Keratinocyte (primary cell): ENCODE results near the gene SRGAP3. TPM values are rescaled to one million over a fixed set of nuclear protein-coding genes. Genes with fewer than 3 reads are reported as not detected.

Experiments used
- DNase-seq: peaks from one replicate; pipeline ENCODE4 v3.0.0-alpha.2; 2011; ENCODE audit warnings: low read depth, missing footprints, low spot score
- FAIRE-seq: peaks from 2 replicates; lab custom pipeline; 2011; peaks lifted over from hg19 to GRCh38; lab: Jason Lieb, UNC
- H2AFZ ChIP-seq: 2 replicates; pipeline ENCODE4 v1.6.0; 2012; ENCODE audit warnings: low read length, control low read depth, inconsistent platforms; ENCODE audit not compliant: control insufficient read depth
- H3K27ac ChIP-seq: 2 replicates; pipeline ENCODE4 v1.5.1; 2011; ENCODE audit warnings: low read length; ENCODE audit not compliant: control insufficient read depth, insufficient read depth
- H3K27me3 ChIP-seq: 3 replicates; pipeline ENCODE4 v1.6.0; 2011; ENCODE audit warnings: low read length; ENCODE audit not compliant: control insufficient read depth, insufficient read depth; ENCODE audit errors: extremely low read depth
- H3K36me3 ChIP-seq, 2 experiments: 2 replicates in 1 of 2; 3 replicates in 1 of 2; pipeline ENCODE4 v1.5.1; 2011; ENCODE audit warnings: low read length in 2 of 2, mild to moderate bottlenecking in 1 of 2; ENCODE audit not compliant: control insufficient read depth in 2 of 2, insufficient read depth in 2 of 2; ENCODE audit errors: extremely low read depth in 1 of 2
- H3K4me1 ChIP-seq: 3 replicates; pipeline ENCODE4 v1.5.1; 2011; ENCODE audit warnings: low read length; ENCODE audit not compliant: control insufficient read depth, insufficient read depth; ENCODE audit errors: extremely low read depth
- H3K4me2 ChIP-seq: 3 replicates; pipeline ENCODE4 v1.6.0; 2011; ENCODE audit warnings: low read depth, low read length; ENCODE audit not compliant: control insufficient read depth, insufficient read depth; ENCODE audit errors: extremely low read depth
- H3K4me3 ChIP-seq, 3 experiments: fragments of 200-600 bp in 1 of 3; sonication (generic) in 1 of 3; 2 replicates in 2 of 3; 3 replicates in 1 of 3; pipeline ENCODE4 v1.5.1; 2011 to 2016; ENCODE audit warnings: low read length in 3 of 3, mild to moderate bottlenecking in 3 of 3, control low read depth in 2 of 3, inconsistent platforms in 1 of 3, low read depth in 1 of 3, mixed read lengths in 1 of 3, mixed run types in 1 of 3, moderate library complexity in 1 of 3; ENCODE audit not compliant: control insufficient read depth in 2 of 3, insufficient read depth in 2 of 3; ENCODE audit errors: extremely low read depth in 1 of 3
- H3K79me2 ChIP-seq: 2 replicates; pipeline ENCODE4 v1.6.0; 2012; ENCODE audit warnings: low read length; ENCODE audit not compliant: control insufficient read depth, insufficient read depth
- H3K9ac ChIP-seq: 3 replicates; pipeline ENCODE4 v1.6.0; 2011; ENCODE audit warnings: low read length; ENCODE audit not compliant: control insufficient read depth, insufficient read depth; ENCODE audit errors: extremely low read depth
- H3K9me1 ChIP-seq: 3 replicates; pipeline ENCODE4 v1.6.0; 2011; ENCODE audit warnings: low read length; ENCODE audit not compliant: control insufficient read depth, insufficient read depth; ENCODE audit errors: extremely low read depth
- H3K9me3 ChIP-seq: 2 replicates; pipeline ENCODE4 v1.5.1; 2012; ENCODE audit warnings: low read depth, low read length; ENCODE audit not compliant: control insufficient read depth
- H4K20me1 ChIP-seq: 3 replicates; pipeline ENCODE4 v1.6.0; 2011; ENCODE audit warnings: low read length; ENCODE audit not compliant: control insufficient read depth, insufficient read depth; ENCODE audit errors: extremely low read depth
- EZH2 ChIP-seq: IDR thresholded peaks from one replicate; pipeline ENCODE4 v1.6.1; 2012; ENCODE audit warnings: inconsistent platforms, mild to moderate bottlenecking, low read length, moderate library complexity
- dilution Hi-C: fragments of 300-500 bp; cut with MboI; formaldehyde crosslinking; loops from one replicate; pipeline ENCODE4 v1.7.0; 2020; ENCODE audit warnings: low sequenced_read_pairs; ENCODE audit not compliant: extremely low pct_ligation_motif_present
- polyA plus RNA-seq, 5 experiments: library from polyadenylated mRNA; depleted of rRNA in 3 of 5; stranded (reverse) in 3 of 5; stranded (forward) in 1 of 5; unstranded in 1 of 5; fragments of >200 nt; gene quantifications; 1 replicate in 1 of 5; 2 replicates in 3 of 5; 3 replicates in 1 of 5; pipeline versions ENCODE4 v1.2.1 to v1.2.3, GENCODE V29; 2011 to 2012; ENCODE audit warnings: missing spikeins in 2 of 5, low read depth in 1 of 5, low replicate concordance in 1 of 5
- TF ChIP-seq, protein P1 (sequence below), 3 experiments: IDR thresholded peaks in 1 of 3; conservative IDR thresholded peaks in 1 of 3; optimal IDR thresholded peaks in 1 of 3; 2 replicates in 2 of 3; 3 replicates in 1 of 3; pipeline versions ENCODE3 to v1.5.1; 2011; ENCODE audit warnings: low read length in 3 of 3, mild to moderate bottlenecking in 3 of 3, moderate library complexity in 2 of 3, control low read depth in 1 of 3, inconsistent platforms in 1 of 3; ENCODE audit not compliant: insufficient read depth in 2 of 3; ENCODE audit errors: extremely low read depth in 1 of 3

SRGAP3 gene
- polyA plus RNA-seq, 1 donor (not counting 4 experiments of a cell fraction or from before 2014, with no cell fraction given) = 7.2 TPM

DNA sequence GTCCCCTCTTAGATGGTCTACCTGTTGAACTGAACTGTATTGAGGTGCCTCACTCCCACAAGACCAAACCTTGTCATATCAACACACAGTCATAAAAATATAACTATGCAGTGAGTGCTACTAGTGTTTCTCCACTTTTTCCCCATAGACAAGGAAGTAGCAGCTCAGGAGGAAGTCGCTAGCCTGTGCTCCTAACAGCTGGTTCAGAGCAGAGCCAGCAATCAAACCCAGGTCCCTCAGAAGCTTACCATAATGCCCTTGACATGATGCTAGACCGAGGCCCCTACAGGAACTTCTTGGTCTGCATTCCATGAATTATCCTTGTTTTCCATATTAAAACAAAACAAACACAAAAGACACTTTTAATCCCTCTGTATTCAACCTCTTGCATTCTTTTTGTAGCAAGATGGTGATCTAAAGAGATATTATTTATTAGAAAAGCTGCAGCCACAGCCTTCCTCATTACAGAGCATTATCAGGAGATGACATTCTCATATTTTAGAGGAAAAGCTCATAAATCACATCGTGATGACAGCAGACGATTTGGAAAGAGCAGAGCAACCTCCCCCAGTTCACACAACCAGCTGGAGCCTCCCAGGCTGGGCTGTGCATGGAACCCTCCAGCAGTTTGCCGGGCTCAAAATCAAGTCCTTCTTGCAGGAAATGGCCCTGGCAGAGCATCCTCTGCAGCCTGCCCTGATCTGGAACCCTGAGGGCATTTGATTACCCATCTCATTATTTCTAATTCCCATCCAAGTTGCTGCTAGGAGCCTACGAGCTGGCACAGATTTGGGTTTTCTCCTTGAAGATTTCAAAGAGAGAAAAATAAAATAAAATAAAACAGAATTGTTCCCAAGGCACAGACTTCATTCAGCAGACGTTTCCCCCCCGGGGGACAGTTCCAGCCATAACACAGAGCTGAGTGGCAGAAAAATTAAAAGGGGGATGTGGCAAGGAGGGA, 118.8 kb downstream of the SRGAP3 start:
- Histone ChIP-seq H3K36me3 (peaks cover 0 to 2% of the 10 kb centered on the region in 2 experiments), H4K20me1 (no peaks in the 10 kb centered on the region), H3K27me3 (no peaks in the 10 kb centered on the region), H3K4me1 (peaks cover 8% of the 10 kb centered on the region), H3K79me2 (peaks cover 2% of the 10 kb centered on the region), H3K4me3 (no peak overlapping the region), H3K9me3 (no peaks in the 10 kb centered on the region), H2AFZ (no peak overlapping the region), H3K4me2 (no peak overlapping the region), H3K27ac (no peak overlapping the region), H3K9ac (no peak overlapping the region), H3K9me1 (no peaks in the 10 kb centered on the region)
- no peak for FAIRE-seq
- no peak for TF ChIP-seq EZH2
- TF ChIP-seq, protein P1, sequence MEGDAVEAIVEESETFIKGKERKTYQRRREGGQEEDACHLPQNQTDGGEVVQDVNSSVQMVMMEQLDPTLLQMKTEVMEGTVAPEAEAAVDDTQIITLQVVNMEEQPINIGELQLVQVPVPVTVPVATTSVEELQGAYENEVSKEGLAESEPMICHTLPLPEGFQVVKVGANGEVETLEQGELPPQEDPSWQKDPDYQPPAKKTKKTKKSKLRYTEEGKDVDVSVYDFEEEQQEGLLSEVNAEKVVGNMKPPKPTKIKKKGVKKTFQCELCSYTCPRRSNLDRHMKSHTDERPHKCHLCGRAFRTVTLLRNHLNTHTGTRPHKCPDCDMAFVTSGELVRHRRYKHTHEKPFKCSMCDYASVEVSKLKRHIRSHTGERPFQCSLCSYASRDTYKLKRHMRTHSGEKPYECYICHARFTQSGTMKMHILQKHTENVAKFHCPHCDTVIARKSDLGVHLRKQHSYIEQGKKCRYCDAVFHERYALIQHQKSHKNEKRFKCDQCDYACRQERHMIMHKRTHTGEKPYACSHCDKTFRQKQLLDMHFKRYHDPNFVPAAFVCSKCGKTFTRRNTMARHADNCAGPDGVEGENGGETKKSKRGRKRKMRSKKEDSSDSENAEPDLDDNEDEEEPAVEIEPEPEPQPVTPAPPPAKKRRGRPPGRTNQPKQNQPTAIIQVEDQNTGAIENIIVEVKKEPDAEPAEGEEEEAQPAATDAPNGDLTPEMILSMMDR (optimal IDR thresholded peaks at IDR 0.05 in 1 of 3, IDR thresholded peaks at IDR 0.05 in 1 of 3, conservative IDR thresholded peaks at IDR 0.05 in 1 of 3; ENCODE audit: extremely low read depth in 1 of 3, insufficient read depth in 2 of 3, low read length in 3 of 3) = no peak
- dilution Hi-C loops = no loop called here
- no peak for DNase-seq

DNA sequence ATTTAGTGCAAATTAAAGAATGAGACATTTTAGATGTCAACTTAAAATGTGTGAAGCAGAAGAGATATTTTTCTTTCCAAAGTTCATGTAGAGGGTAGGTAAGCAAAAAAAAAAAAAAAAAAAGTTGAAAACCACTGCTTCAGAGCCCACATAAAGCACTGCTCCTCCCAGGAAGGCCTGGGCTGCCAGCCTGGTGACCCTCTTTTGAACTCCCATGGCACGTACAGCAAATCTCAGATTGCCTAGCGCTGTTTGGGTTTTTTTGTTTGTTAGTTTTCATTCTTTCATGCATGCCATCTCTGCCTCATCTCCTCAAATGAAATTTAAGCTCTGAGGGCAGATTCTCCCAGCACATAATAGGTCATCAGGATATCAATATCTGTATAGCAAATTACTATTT, 120.1 kb downstream of the SRGAP3 start:
- H3K9ac ChIP-seq = no peak overlapping the region
- no peak overlapping the region for H3K27ac ChIP-seq
- FAIRE-seq (no peak), DNase-seq (no peak)
- H3K36me3 ChIP-seq = no peaks in the 10 kb centered on the region
- no peaks in the 10 kb centered on the region for H3K27me3 ChIP-seq
- dilution Hi-C loops = no loop called here
- no peak for TF ChIP-seq EZH2
- TF ChIP-seq, protein P1 (optimal IDR thresholded peaks at IDR 0.05 in 1 of 3, IDR thresholded peaks at IDR 0.05 in 1 of 3, conservative IDR thresholded peaks at IDR 0.05 in 1 of 3; ENCODE audit: extremely low read depth in 1 of 3, insufficient read depth in 2 of 3, low read length in 3 of 3) = no peak
- no peak overlapping the region for H3K4me3 ChIP-seq
- H3K4me2 ChIP-seq = no peak overlapping the region
- H3K9me1 ChIP-seq = no peaks in the 10 kb centered on the region
- peaks cover 8% of the 10 kb centered on the region for H3K4me1 ChIP-seq
- H3K9me3 ChIP-seq = no peaks in the 10 kb centered on the region
- no peak overlapping the region for H2AFZ ChIP-seq
- no peaks in the 10 kb centered on the region for H4K20me1 ChIP-seq
- H3K79me2 ChIP-seq = peaks cover 2% of the 10 kb centered on the region
